Osteocyte (in vitro differentiated cells): ENCODE data around the gene STX3. TPM values are rescaled to one million over a fixed set of nuclear protein-coding genes. Genes with fewer than 3 reads are reported as not detected.

Experiments used
- DNase-seq: peaks from one replicate; pipeline ENCODE4 v3.0.0; 2021; ENCODE audit warnings: mixed read lengths; ENCODE audit not compliant: unreplicated experiment; ENCODE audit errors: extremely low spot score
- H3K27ac Mint-ChIP-seq: one replicate; pipeline ENCODE4 v1.8.0; 2021; ENCODE audit warnings: mild to moderate bottlenecking, mixed read lengths; ENCODE audit not compliant: unreplicated experiment
- H3K27me3 Mint-ChIP-seq: one replicate; pipeline ENCODE4 v1.8.0; 2021; ENCODE audit warnings: mixed read lengths; ENCODE audit not compliant: unreplicated experiment
- H3K36me3 Mint-ChIP-seq: one replicate; pipeline ENCODE4 v1.8.0; 2021; ENCODE audit warnings: mixed read lengths; ENCODE audit not compliant: unreplicated experiment
- H3K4me1 Mint-ChIP-seq: one replicate; pipeline ENCODE4 v1.8.0; 2021; ENCODE audit warnings: mixed read lengths; ENCODE audit not compliant: unreplicated experiment
- H3K4me3 Mint-ChIP-seq: one replicate; pipeline ENCODE4 v1.8.0; 2021; ENCODE audit warnings: mild to moderate bottlenecking, moderate library complexity, mixed read lengths; ENCODE audit not compliant: unreplicated experiment
- H3K9me3 Mint-ChIP-seq: one replicate; pipeline ENCODE4 v1.8.0; 2021; ENCODE audit warnings: mixed read lengths; ENCODE audit not compliant: unreplicated experiment
- CTCF ChIP-seq: fragments of 200-600 bp; sonication (generic); IDR thresholded peaks from 2 replicates; pipeline ENCODE4 v1.5.0; 2021; ENCODE audit warnings: antibody characterized with exemption, mild to moderate bottlenecking, moderate library complexity
- total RNA-seq: library from RNA; stranded (reverse); gene quantifications from 2 replicates; pipeline ENCODE4 v1.2.1, GENCODE V29; 2021

The STX3 gene
- total RNA-seq, 1 donor from 2014 or later, result 17.8 TPM

GRCh38 chr11:59829358-59829757 lies 74.2 kb downstream of the STX3 start:
- no peak for DNase-seq
- Mint-ChIP-seq H3K4me3 (no peak overlapping the region), H3K9me3 (no peaks in the 10 kb centered on the region), H3K4me1 (no peaks in the 10 kb centered on the region), H3K27ac (no peak overlapping the region), H3K27me3 (peaks cover 17% of the 10 kb centered on the region), H3K36me3 (no peaks in the 10 kb centered on the region)
- no peak for TF ChIP-seq CTCF

GRCh38 chr11:59833602-59834001 lies 78.4 kb downstream of the STX3 start:
- DNase-seq, result no peak
- peaks cover 6% of the 10 kb centered on the region for H3K27me3 Mint-ChIP-seq
- H3K27ac Mint-ChIP-seq, result no peak overlapping the region
- H3K9me3 Mint-ChIP-seq, result no peaks in the 10 kb centered on the region
- no peaks in the 10 kb centered on the region for H3K4me1 Mint-ChIP-seq
- no peak for TF ChIP-seq CTCF
- no peak overlapping the region for H3K4me3 Mint-ChIP-seq
- no peaks in the 10 kb centered on the region for H3K36me3 Mint-ChIP-seq

GRCh38 chr11:59839615-59840014 lies 84.4 kb downstream of the STX3 start:
- H3K27ac Mint-ChIP-seq, result no peak overlapping the region
- no peak overlapping the region for H3K4me3 Mint-ChIP-seq
- H3K36me3 Mint-ChIP-seq, result no peaks in the 10 kb centered on the region
- H3K9me3 Mint-ChIP-seq, result no peaks in the 10 kb centered on the region
- no peaks in the 10 kb centered on the region for H3K4me1 Mint-ChIP-seq
- H3K27me3 Mint-ChIP-seq, result no peaks in the 10 kb centered on the region
- no peak for TF ChIP-seq CTCF
- no peak for DNase-seq

GRCh38 chr11:59841514-59841913 lies 86.3 kb downstream of the STX3 start:
- H3K27me3 Mint-ChIP-seq, result peaks cover 2% of the 10 kb centered on the region
- TF ChIP-seq CTCF, result no peak
- no peak overlapping the region for H3K4me3 Mint-ChIP-seq
- no peak overlapping the region for H3K27ac Mint-ChIP-seq
- no peaks in the 10 kb centered on the region for H3K4me1 Mint-ChIP-seq
- H3K9me3 Mint-ChIP-seq, result no peaks in the 10 kb centered on the region
- DNase-seq, result no peak
- no peaks in the 10 kb centered on the region for H3K36me3 Mint-ChIP-seq

- no peak overlapping the region for H3K27ac Mint-ChIP-seq
Measured at GRCh38 chr11:59842316-59842715, 87.1 kb downstream of the STX3 start.

More at GRCh38 chr11:59842316-59842715, 87.1 kb downstream of the STX3 start:
- Mint-ChIP-seq H3K4me1 (no peaks in the 10 kb centered on the region), H3K4me3 (no peak overlapping the region), H3K36me3 (no peaks in the 10 kb centered on the region), H3K9me3 (no peaks in the 10 kb centered on the region), H3K27me3 (peaks cover 2% of the 10 kb centered on the region)
- DNase-seq, result no peak
- no peak for TF ChIP-seq CTCF
